ENCODE data around the gene PARD3. TPM values are rescaled to one million over a fixed set of nuclear protein-coding genes. Genes with fewer than 3 reads are reported as not detected.

Gene PARD3
- total RNA-seq, 1 donor from 2014 or later = 97.8 TPM

- H3K4me3 ChIP-seq (ENCODE audit: low read depth, low read length) = no peak overlapping the region
- DNase-seq (ENCODE audit: low read depth) = no peak
- TF ChIP-seq CTCF (conservative IDR thresholded peaks at IDR 0.05; ENCODE audit: low read depth, low read length) = no peak
Measured at GRCh38 chr10:34644224-34644623, 170.9 kb downstream of the PARD3 start.

GRCh38 chr10:34643620-34644019 lies 171.5 kb downstream of the PARD3 start:
- H3K4me3 ChIP-seq (ENCODE audit: low read depth, low read length) = no peak overlapping the region
- no peak for TF ChIP-seq CTCF (conservative IDR thresholded peaks at IDR 0.05; ENCODE audit: low read depth, low read length)
- no peak for DNase-seq (ENCODE audit: low read depth)

- no peak for TF ChIP-seq CTCF (conservative IDR thresholded peaks at IDR 0.05; ENCODE audit: low read depth, low read length)
- H3K4me3 ChIP-seq (ENCODE audit: low read depth, low read length) = no peak overlapping the region
Measured at GRCh38 chr10:34641913-34642558, 173.1 kb downstream of the PARD3 start.

GRCh38 chr10:34641147-34641912 lies 173.8 kb downstream of the PARD3 start:
- no peak overlapping the region for H3K4me3 ChIP-seq (ENCODE audit: low read depth, low read length)
- no peak for TF ChIP-seq CTCF (conservative IDR thresholded peaks at IDR 0.05; ENCODE audit: low read depth, low read length)
- DNase-seq (ENCODE audit: low read depth) = peak; percentile 35

More at GRCh38 chr10:34641913-34642558, 173.1 kb downstream of the PARD3 start:
- no peak for DNase-seq (ENCODE audit: low read depth)

- peak; percentile 41 for DNase-seq (ENCODE audit: low read depth)
- peak; percentile 97 for TF ChIP-seq CTCF (conservative IDR thresholded peaks at IDR 0.05; ENCODE audit: low read depth, low read length)
- no peak overlapping the region for H3K4me3 ChIP-seq (ENCODE audit: low read depth, low read length)
Measured at GRCh38 chr10:34638406-34639054, 176.6 kb downstream of the PARD3 start.

- H3K4me3 ChIP-seq (ENCODE audit: low read depth, low read length) = no peak overlapping the region
- DNase-seq (ENCODE audit: low read depth) = no peak
- peak; percentile 100 for TF ChIP-seq CTCF (conservative IDR thresholded peaks at IDR 0.05; ENCODE audit: low read depth, low read length)
Measured at GRCh38 chr10:34637418-34637911, 177.6 kb downstream of the PARD3 start.
